ENCODE results near the gene TBC1D5.

The TBC1D5 gene

GRCh38 chr3:17481116-17481515 lies 261.3 kb downstream of the TBC1D5 start:
- DNase-seq (ENCODE audit: low spot score): no peak
- in situ Hi-C loops (cut with MboI; ENCODE audit: low pct_unique_long_range_greater_than_20kb, low sequenced_read_pairs, unreplicated experiment): no loop called here
- TF ChIP-seq CTCF (IDR thresholded peaks at IDR 0.05; ENCODE audit: extremely low read depth, insufficient read depth, missing control alignments): no peak

GRCh38 chr3:17479681-17480405 lies 262.6 kb downstream of the TBC1D5 start:
- in situ Hi-C loops (cut with MboI; ENCODE audit: low pct_unique_long_range_greater_than_20kb, low sequenced_read_pairs, unreplicated experiment): no loop called here
- no peak for DNase-seq (ENCODE audit: low spot score)
- no peak for TF ChIP-seq CTCF (IDR thresholded peaks at IDR 0.05; ENCODE audit: extremely low read depth, insufficient read depth, missing control alignments)

- TF ChIP-seq CTCF (IDR thresholded peaks at IDR 0.05; ENCODE audit: extremely low read depth, insufficient read depth, missing control alignments): no peak
Measured at GRCh38 chr3:17478673-17479072, 263.8 kb downstream of the TBC1D5 start.

GRCh38 chr3:17473761-17474160 lies 268.7 kb downstream of the TBC1D5 start:
- DNase-seq (ENCODE audit: low spot score): no peak
- in situ Hi-C loops (cut with MboI; ENCODE audit: low pct_unique_long_range_greater_than_20kb, low sequenced_read_pairs, unreplicated experiment): no loop called here
- peak; percentile 2 for TF ChIP-seq CTCF (IDR thresholded peaks at IDR 0.05; ENCODE audit: extremely low read depth, insufficient read depth, missing control alignments)

More at GRCh38 chr3:17478673-17479072, 263.8 kb downstream of the TBC1D5 start:
- in situ Hi-C loops (cut with MboI; ENCODE audit: low pct_unique_long_range_greater_than_20kb, low sequenced_read_pairs, unreplicated experiment): no loop called here
- DNase-seq (ENCODE audit: low spot score): no peak

GRCh38 chr3:17469954-17470353 lies 272.5 kb downstream of the TBC1D5 start:
- DNase-seq (ENCODE audit: low spot score): no peak
- TF ChIP-seq CTCF (IDR thresholded peaks at IDR 0.05; ENCODE audit: extremely low read depth, insufficient read depth, missing control alignments): no peak
- in situ Hi-C loops (cut with MboI; ENCODE audit: low pct_unique_long_range_greater_than_20kb, low sequenced_read_pairs, unreplicated experiment): no loop called here

GRCh38 chr3:17469520-17469919 lies 272.9 kb downstream of the TBC1D5 start:
- TF ChIP-seq CTCF (IDR thresholded peaks at IDR 0.05; ENCODE audit: extremely low read depth, insufficient read depth, missing control alignments): no peak
- no peak for DNase-seq (ENCODE audit: low spot score)
- in situ Hi-C loops (cut with MboI; ENCODE audit: low pct_unique_long_range_greater_than_20kb, low sequenced_read_pairs, unreplicated experiment): no loop called here

Measured in GM13977 (cell line).